ENCODE results near the gene BORCS6. TPM values are rescaled to one million over a fixed set of nuclear protein-coding genes. Genes with fewer than 3 reads are reported as not detected.

Gene BORCS6
- total and polyA plus RNA-seq, 2 of the 13 experiments (the other 11 are each of a cell fraction or from before 2014, with no cell fraction given), result 2.0 to 5.1 TPM

DNA sequence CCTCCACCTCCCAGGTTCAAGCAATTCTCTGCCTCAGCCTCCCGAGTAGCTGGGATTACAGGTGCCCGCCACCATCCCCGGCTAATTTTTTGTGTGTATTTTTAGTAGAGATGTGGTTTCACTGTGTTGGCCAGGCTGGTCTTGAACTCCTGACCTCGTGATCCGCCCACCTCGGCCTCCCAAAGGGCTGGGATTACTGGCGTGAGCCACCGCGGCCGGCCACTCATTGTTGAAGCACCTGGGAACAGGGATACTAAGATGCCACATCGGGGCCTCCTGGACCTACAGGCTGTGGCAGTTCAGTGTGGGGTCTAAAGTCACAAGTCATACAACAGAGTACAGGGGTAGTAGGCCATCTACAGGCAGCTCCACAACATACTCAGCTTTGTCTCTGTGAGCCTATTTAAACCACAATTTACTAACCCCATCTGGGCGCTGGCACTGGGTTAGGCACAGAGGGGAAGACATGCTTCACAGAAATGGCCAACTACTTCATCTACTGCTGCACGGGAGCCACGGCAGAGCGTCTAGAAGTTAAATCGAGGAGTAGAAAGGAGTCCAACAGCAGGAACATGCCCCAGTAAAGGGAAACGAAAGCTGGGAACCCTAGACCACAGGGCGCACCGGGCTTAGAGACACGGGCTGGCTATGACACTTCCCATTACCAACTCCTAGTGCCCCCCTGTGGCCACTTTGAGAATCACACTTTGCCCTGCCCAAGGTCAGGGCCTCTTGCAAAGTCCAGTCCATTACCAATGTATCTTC, 31.5 kb downstream of the BORCS6 start (continued):
- TF ChIP-seq SOX13 (IDR thresholded peaks at IDR 0.05) (no peak), SOX13 (CRISPR knock-in tag; conservative IDR thresholded peaks at IDR 0.05 in 1 of 2, IDR thresholded peaks at IDR 0.05 in 1 of 2) (0 out of 4 replicates have a peak, but pooled peaks of 1 of the 2 experiments have one; percentile 21), ZNF652 (CRISPR knock-in tag; IDR thresholded peaks at IDR 0.05; ENCODE audit: borderline replicate concordance, low read depth) (no peak), KDM2A (CRISPR knock-in tag; IDR thresholded peaks at IDR 0.05; ENCODE audit: borderline replicate concordance, low read depth) (0 out of 2 replicates have a peak, but pooled peaks have one; percentile 44), ZNF253 (CRISPR knock-in tag; IDR thresholded peaks at IDR 0.05; ENCODE audit: borderline replicate concordance) (peak; percentile 59; the same call in 1 of the 2 replicates), ZSCAN20 (CRISPR knock-in tag; IDR thresholded peaks at IDR 0.05; ENCODE audit: borderline replicate concordance) (no peak), NR2F6 (IDR thresholded peaks at IDR 0.05) (peak; percentile 57; the same call in 1 of the 2 replicates), NR2F6 (CRISPR knock-in tag; IDR thresholded peaks at IDR 0.05) (peak; percentile 68), ZFX (CRISPR knock-in tag; IDR thresholded peaks at IDR 0.05; ENCODE audit: low read depth) (peak; percentile 33; the same call in 1 of the 2 replicates), SALL1 (CRISPR knock-in tag; IDR thresholded peaks at IDR 0.05) (peak; percentile 46), SMC3 (IDR thresholded peaks at IDR 0.05; ENCODE audit: low read length) (peak; percentile 80), MED1 (CRISPR knock-in tag; IDR thresholded peaks at IDR 0.05) (0 out of 2 replicates have a peak, but pooled peaks have one; percentile 24), ZNF234 (CRISPR knock-in tag; conservative IDR thresholded peaks at IDR 0.05) (no peak), NR2F1 (CRISPR knock-in tag; IDR thresholded peaks at IDR 0.05) (peak in 1 of 2 experiments; percentile 54; a peak in 1 of 4 replicates), SIX1 (CRISPR knock-in tag; IDR thresholded peaks at IDR 0.05; ENCODE audit: borderline replicate concordance) (no peak), ZNF274 (CRISPR knock-in tag; IDR thresholded peaks at IDR 0.05) (no peak), RBFOX2 (IDR thresholded peaks at IDR 0.05; ENCODE audit: low read depth, low read length) (0 out of 2 replicates have a peak, but pooled peaks have one; percentile 32), GZF1 (CRISPR knock-in tag; IDR thresholded peaks at IDR 0.05) (0 out of 2 replicates have a peak, but pooled peaks have one; percentile 68), HNF4G (IDR thresholded peaks at IDR 0.05; ENCODE audit: borderline replicate concordance, low read depth, low read length) (peak; percentile 44; the same call in 1 of the 2 replicates), HNF4G (CRISPR knock-in tag; IDR thresholded peaks at IDR 0.05; ENCODE audit: borderline replicate concordance, low read depth) (no peak), SPEN (CRISPR knock-in tag; IDR thresholded peaks at IDR 0.05; ENCODE audit: low read depth) (0 out of 2 replicates have a peak, but pooled peaks have one; percentile 24), THYN1 (CRISPR knock-in tag; IDR thresholded peaks at IDR 0.05; ENCODE audit: borderline replicate concordance, low read depth) (no peak), ZNF543 (CRISPR knock-in tag; IDR thresholded peaks at IDR 0.05) (no peak)
- TF ChIP-seq, protein P1, sequence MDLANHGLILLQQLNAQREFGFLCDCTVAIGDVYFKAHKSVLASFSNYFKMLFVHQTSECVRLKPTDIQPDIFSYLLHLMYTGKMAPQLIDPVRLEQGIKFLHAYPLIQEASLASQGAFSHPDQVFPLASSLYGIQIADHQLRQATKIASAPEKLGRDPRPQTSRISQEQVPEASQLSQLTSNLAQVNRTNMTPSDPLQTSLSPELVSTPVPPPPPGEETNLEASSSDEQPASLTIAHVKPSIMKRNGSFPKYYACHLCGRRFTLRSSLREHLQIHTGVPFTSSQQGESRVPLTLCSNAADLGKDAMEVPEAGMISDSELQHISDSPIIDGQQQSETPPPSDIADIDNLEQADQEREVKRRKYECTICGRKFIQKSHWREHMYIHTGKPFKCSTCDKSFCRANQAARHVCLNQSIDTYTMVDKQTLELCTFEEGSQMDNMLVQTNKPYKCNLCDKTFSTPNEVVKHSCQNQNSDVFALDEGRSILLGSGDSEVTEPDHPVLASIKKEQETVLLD (CRISPR knock-in tag; IDR thresholded peaks at IDR 0.05; ENCODE audit: low read depth), result no peak
- TF ChIP-seq, protein P2, sequence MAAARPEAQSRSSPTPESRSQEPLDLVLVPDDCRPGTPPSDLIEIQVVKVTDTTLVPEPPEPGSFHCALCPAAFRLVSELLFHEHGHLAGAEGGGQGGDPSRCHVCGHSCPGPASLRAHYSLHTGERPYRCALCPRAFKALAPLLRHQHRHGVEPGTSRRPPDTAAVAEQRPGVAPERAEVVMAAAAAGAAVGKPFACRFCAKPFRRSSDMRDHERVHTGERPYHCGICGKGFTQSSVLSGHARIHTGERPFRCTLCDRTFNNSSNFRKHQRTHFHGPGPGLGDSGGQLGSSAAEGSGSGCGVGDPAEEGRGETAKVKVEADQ (CRISPR knock-in tag; IDR thresholded peaks at IDR 0.05; ENCODE audit: borderline replicate concordance), result no peak
- TF ChIP-seq, protein P3, sequence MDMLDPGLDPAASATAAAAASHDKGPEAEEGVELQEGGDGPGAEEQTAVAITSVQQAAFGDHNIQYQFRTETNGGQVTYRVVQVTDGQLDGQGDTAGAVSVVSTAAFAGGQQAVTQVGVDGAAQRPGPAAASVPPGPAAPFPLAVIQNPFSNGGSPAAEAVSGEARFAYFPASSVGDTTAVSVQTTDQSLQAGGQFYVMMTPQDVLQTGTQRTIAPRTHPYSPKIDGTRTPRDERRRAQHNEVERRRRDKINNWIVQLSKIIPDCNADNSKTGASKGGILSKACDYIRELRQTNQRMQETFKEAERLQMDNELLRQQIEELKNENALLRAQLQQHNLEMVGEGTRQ (IDR thresholded peaks at IDR 0.05; ENCODE audit: low read depth, low read length), result no peak
- TF ChIP-seq, protein P3 (CRISPR knock-in tag; IDR thresholded peaks at IDR 0.05; ENCODE audit: borderline replicate concordance), result no peak

Data from HepG2 (cell line).